H1 (cell line): Measurements from ENCODE around the gene SLC28A1. TPM values are rescaled to one million over a fixed set of nuclear protein-coding genes. Genes with fewer than 3 reads are reported as not detected.

Experiments
- GABPA ChIP-seq: IDR thresholded peaks from 2 replicates; pipeline ENCODE4 v1.6.1; 2011; ENCODE audit warnings: mild to moderate bottlenecking, low read length, moderate library complexity, borderline replicate concordance; ENCODE audit not compliant: insufficient read depth
- POLR2AphosphoS5 ChIP-seq: IDR thresholded peaks from 2 replicates; pipeline ENCODE4 v1.6.1; 2011; ENCODE audit warnings: low read depth, low read length
- SIN3A ChIP-seq, 2 experiments: IDR thresholded peaks in 1 of 2; conservative IDR thresholded peaks in 1 of 2; 2 replicates each; pipeline ENCODE4 v1.6.1; 2011 to 2012; ENCODE audit warnings: low read length in 2 of 2, improper control_type of control experiment in 1 of 2, low read depth in 1 of 2, mild to moderate bottlenecking in 1 of 2
- SIRT6 ChIP-seq: IDR thresholded peaks from one replicate; pipeline ENCODE4 v1.7.1; 2012; ENCODE audit warnings: low read length, inconsistent platforms
- polyA plus RNA-seq, 7 experiments: library from polyadenylated mRNA; depleted of rRNA in 3 of 7; stranded (reverse) in 5 of 7; unstranded in 2 of 7; fragments of >200 nt in 5 of 7; fragments of 200-250 nt in 2 of 7; gene quantifications; 1 replicate in 5 of 7; 2 replicates in 1 of 7; 4 replicates in 1 of 7; pipeline versions ENCODE4 v1.2.1 to v1.2.3, GENCODE V29; 2011 to 2013; ENCODE audit warnings: missing spikeins in 2 of 7, mixed read lengths in 2 of 7
- total RNA-seq: library from RNA; stranded (reverse); fragmentation: NEBNext Ultra II Directional; extraction: Animal tissue kit (Norgen Biotek cat#: 25700); gene quantifications from 2 replicates; pipeline ENCODE4 v1.2.1, GENCODE V29; 2021
- TF ChIP-seq, protein P1 (sequence below): fragments of 300-600 bp; sonication (generic); IDR thresholded peaks from 2 replicates; pipeline ENCODE4 v1.7.1; 2012; ENCODE audit warnings: low read length, moderate library complexity, mild to moderate bottlenecking, inconsistent platforms; ENCODE audit not compliant: insufficient replicate concordance
- TF ChIP-seq, protein P2 (sequence below): IDR thresholded peaks from 2 replicates; pipeline ENCODE4 v1.6.1; 2012; ENCODE audit warnings: inconsistent platforms

Gene SLC28A1
- total and polyA plus RNA-seq, 2 of the 8 experiments (the other 6 are each of a cell fraction or from before 2014, with no cell fraction given): 0.09 TPM; not detected in 1

DNA sequence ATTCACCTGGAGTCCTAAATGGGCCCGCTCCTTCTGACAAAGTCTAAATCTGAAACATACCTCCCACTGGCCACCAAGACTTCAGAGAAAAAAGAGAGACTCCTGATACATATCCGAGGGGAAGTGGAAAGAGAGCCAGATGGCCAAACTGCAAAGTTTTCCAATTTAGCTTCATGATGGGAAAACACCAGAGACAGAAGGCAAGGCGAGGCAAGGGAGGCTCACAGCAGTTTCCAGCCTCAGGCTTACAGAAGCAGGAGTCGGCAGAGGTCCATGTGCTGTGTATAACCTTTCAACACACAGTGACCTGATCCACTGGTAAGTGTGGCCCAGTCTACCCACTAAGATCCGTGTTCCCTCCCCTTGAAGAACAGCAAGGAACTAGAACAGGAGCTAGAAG, 67.3 kb downstream of the SLC28A1 start (continued):
- TF ChIP-seq, protein P1, sequence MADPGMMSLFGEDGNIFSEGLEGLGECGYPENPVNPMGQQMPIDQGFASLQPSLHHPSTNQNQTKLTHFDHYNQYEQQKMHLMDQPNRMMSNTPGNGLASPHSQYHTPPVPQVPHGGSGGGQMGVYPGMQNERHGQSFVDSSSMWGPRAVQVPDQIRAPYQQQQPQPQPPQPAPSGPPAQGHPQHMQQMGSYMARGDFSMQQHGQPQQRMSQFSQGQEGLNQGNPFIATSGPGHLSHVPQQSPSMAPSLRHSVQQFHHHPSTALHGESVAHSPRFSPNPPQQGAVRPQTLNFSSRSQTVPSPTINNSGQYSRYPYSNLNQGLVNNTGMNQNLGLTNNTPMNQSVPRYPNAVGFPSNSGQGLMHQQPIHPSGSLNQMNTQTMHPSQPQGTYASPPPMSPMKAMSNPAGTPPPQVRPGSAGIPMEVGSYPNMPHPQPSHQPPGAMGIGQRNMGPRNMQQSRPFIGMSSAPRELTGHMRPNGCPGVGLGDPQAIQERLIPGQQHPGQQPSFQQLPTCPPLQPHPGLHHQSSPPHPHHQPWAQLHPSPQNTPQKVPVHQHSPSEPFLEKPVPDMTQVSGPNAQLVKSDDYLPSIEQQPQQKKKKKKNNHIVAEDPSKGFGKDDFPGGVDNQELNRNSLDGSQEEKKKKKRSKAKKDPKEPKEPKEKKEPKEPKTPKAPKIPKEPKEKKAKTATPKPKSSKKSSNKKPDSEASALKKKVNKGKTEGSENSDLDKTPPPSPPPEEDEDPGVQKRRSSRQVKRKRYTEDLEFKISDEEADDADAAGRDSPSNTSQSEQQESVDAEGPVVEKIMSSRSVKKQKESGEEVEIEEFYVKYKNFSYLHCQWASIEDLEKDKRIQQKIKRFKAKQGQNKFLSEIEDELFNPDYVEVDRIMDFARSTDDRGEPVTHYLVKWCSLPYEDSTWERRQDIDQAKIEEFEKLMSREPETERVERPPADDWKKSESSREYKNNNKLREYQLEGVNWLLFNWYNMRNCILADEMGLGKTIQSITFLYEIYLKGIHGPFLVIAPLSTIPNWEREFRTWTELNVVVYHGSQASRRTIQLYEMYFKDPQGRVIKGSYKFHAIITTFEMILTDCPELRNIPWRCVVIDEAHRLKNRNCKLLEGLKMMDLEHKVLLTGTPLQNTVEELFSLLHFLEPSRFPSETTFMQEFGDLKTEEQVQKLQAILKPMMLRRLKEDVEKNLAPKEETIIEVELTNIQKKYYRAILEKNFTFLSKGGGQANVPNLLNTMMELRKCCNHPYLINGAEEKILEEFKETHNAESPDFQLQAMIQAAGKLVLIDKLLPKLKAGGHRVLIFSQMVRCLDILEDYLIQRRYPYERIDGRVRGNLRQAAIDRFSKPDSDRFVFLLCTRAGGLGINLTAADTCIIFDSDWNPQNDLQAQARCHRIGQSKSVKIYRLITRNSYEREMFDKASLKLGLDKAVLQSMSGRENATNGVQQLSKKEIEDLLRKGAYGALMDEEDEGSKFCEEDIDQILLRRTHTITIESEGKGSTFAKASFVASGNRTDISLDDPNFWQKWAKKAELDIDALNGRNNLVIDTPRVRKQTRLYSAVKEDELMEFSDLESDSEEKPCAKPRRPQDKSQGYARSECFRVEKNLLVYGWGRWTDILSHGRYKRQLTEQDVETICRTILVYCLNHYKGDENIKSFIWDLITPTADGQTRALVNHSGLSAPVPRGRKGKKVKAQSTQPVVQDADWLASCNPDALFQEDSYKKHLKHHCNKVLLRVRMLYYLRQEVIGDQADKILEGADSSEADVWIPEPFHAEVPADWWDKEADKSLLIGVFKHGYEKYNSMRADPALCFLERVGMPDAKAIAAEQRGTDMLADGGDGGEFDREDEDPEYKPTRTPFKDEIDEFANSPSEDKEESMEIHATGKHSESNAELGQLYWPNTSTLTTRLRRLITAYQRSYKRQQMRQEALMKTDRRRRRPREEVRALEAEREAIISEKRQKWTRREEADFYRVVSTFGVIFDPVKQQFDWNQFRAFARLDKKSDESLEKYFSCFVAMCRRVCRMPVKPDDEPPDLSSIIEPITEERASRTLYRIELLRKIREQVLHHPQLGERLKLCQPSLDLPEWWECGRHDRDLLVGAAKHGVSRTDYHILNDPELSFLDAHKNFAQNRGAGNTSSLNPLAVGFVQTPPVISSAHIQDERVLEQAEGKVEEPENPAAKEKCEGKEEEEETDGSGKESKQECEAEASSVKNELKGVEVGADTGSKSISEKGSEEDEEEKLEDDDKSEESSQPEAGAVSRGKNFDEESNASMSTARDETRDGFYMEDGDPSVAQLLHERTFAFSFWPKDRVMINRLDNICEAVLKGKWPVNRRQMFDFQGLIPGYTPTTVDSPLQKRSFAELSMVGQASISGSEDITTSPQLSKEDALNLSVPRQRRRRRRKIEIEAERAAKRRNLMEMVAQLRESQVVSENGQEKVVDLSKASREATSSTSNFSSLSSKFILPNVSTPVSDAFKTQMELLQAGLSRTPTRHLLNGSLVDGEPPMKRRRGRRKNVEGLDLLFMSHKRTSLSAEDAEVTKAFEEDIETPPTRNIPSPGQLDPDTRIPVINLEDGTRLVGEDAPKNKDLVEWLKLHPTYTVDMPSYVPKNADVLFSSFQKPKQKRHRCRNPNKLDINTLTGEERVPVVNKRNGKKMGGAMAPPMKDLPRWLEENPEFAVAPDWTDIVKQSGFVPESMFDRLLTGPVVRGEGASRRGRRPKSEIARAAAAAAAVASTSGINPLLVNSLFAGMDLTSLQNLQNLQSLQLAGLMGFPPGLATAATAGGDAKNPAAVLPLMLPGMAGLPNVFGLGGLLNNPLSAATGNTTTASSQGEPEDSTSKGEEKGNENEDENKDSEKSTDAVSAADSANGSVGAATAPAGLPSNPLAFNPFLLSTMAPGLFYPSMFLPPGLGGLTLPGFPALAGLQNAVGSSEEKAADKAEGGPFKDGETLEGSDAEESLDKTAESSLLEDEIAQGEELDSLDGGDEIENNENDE: no peak
- no peak for TF ChIP-seq SIN3A (conservative IDR thresholded peaks at IDR 0.05 in 1 of 2, IDR thresholded peaks at IDR 0.05 in 1 of 2; ENCODE audit: low read depth in 1 of 2, low read length in 2 of 2)
- TF ChIP-seq POLR2AphosphoS5: no peak
- TF ChIP-seq, protein P2, sequence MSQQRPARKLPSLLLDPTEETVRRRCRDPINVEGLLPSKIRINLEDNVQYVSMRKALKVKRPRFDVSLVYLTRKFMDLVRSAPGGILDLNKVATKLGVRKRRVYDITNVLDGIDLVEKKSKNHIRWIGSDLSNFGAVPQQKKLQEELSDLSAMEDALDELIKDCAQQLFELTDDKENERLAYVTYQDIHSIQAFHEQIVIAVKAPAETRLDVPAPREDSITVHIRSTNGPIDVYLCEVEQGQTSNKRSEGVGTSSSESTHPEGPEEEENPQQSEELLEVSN: no peak
- no peak for TF ChIP-seq GABPA
- no peak for TF ChIP-seq SIRT6
- TF ChIP-seq, all 59 proteins: peak for 0
